Left ventricle myocardium inferior (tissue), 1 donor: ENCODE data around the gene TRAPPC6A. TPM values are rescaled to one million over a fixed set of nuclear protein-coding genes. Genes with fewer than 3 reads are reported as not detected.

Experiments used
- DNase-seq: peaks from one replicate; pipeline ENCODE4 v3.0.0-alpha.2; 2020
- H3K27ac ChIP-seq: fragments of 200-600 bp; replicated peaks from 2 replicates; pipeline ENCODE4 v1.8.0; 2021
- H3K27me3 ChIP-seq: fragments of 200-600 bp; 2 replicates; pipeline ENCODE4 v1.8.0; 2021; ENCODE audit warnings: low read depth
- H3K36me3 ChIP-seq: fragments of 200-600 bp; 2 replicates; pipeline ENCODE4 v1.8.0; 2021
- H3K4me1 ChIP-seq: fragments of 200-600 bp; 2 replicates; pipeline ENCODE4 v1.8.0; 2021
- H3K4me3 ChIP-seq: fragments of 200-600 bp; 2 replicates; pipeline ENCODE4 v1.8.0; 2021; ENCODE audit warnings: mild to moderate bottlenecking, moderate library complexity
- H3K9me3 ChIP-seq: fragments of 200-600 bp; replicated peaks from 2 replicates; pipeline ENCODE4 v1.8.0; 2021
- CTCF ChIP-seq: fragments of 200-600 bp; IDR thresholded peaks from 2 replicates; pipeline ENCODE4 v1.8.0; 2021; ENCODE audit warnings: antibody characterized with exemption, mild to moderate bottlenecking, borderline replicate concordance
- intact Hi-C: fragments of 100-400 bp; cut with micrococcal nuclease; formaldehyde crosslinking; loops from one replicate; pipeline ENCODE4 v1.11.0; 2022
- total RNA-seq: library from RNA; stranded (reverse); fragmentation: NEBNext Ultra II Directional; extraction: Animal tissue kit (Norgen Biotek cat#: 25700); gene quantifications from one replicate; pipeline ENCODE4 v1.2.1, GENCODE V29; 2021
- donor health status: DM: no; HTN: yes; CAD: no; lungs with severe emphysema.

The TRAPPC6A gene
- total RNA-seq, 1 donor from 2014 or later, result 15.8 TPM

- intact Hi-C loops, result no loop called here
- no peaks in the 10 kb centered on the region for H3K36me3 ChIP-seq
- DNase-seq, result no peak
- no peak overlapping the region for H3K27ac ChIP-seq
- H3K4me1 ChIP-seq, result peaks cover 18% of the 10 kb centered on the region
- no peak for TF ChIP-seq CTCF
- H3K27me3 ChIP-seq, result peaks cover 57% of the 10 kb centered on the region
- no peak overlapping the region for H3K4me3 ChIP-seq
- H3K9me3 ChIP-seq, result no peaks in the 10 kb centered on the region
Measured at GRCh38 chr19:45218426-45218825, 40.4 kb upstream of the TRAPPC6A start.

- Histone ChIP-seq H3K9me3 (no peaks in the 10 kb centered on the region), H3K27ac (no peak overlapping the region), H3K27me3 (peaks cover 58% of the 10 kb centered on the region), H3K4me3 (no peak overlapping the region), H3K36me3 (no peaks in the 10 kb centered on the region), H3K4me1 (peaks cover 22% of the 10 kb centered on the region)
- TF ChIP-seq CTCF, result no peak
- no peak for DNase-seq
- intact Hi-C loops, result no loop called here
Measured at GRCh38 chr19:45217957-45218334, 39.9 kb upstream of the TRAPPC6A start.

DNA sequence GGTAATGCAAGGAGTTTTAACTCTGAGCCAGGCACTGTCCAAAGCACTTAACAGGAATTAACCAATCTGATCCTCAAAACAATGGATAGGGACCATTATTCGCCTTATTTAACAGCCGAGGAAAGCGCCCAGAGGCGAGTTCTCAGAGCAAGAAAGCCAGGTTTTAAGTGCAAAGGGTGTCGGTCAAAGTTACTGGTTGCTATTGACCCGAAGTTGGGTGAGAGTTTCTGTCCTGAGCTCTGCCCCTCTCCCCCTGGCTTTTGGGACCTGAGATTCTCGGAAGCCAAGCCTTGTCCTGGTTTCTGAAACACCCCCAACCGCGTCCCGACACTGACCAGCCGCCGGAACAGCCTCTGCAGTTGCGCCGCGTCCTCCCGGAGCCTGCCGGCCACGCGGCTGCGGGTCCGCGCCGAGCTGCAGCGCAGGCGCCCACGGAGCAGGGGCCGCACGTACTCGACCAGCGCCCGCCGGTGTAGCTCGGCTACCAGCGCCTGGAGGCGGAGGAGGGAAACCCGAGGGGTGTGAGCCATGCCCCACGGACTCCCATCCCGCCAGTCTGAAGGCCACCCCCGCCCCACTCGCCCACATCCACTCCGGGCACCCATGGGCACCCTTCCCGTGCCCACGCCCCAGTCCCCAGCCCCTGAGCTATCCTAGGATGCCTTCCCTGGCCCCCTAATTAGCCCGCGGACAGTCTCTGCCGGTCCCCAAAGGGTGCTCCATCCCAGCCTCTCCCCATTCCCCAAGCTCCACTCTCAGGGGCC lies 39.3 kb upstream of the TRAPPC6A start:
- Histone ChIP-seq H3K9me3 (no peaks in the 10 kb centered on the region), H3K4me1 (peaks cover 27% of the 10 kb centered on the region), H3K27me3 (peaks cover 63% of the 10 kb centered on the region), H3K36me3 (no peaks in the 10 kb centered on the region), H3K4me3 (peak overlapping the region; percentile 33), H3K27ac (no peak overlapping the region)
- TF ChIP-seq CTCF, result no peak
- intact Hi-C loops, result no loop called here
- no peak for DNase-seq

DNA sequence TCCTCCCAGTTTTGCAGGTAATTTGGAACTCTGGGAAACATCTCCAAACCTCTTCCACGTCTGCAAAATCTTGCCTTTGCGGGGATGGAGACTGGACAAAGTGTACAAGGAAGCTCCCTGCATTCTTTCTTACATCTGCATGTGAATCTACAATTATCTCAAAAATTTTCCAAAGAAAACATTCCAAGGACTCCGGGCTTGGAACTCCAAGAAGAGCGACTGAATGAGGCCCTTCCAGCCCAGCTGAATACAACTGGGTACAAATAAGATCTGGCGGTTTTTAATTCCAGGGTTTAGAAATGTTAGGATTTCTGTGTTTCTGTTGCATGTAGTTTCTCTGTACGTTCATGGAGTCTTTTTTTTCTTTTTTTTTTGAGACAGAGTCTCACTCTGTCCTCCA lies 38.6 kb upstream of the TRAPPC6A start:
- no peaks in the 10 kb centered on the region for H3K9me3 ChIP-seq
- H3K27ac ChIP-seq, result no peak overlapping the region
- intact Hi-C loops, result no loop called here
- H3K4me1 ChIP-seq, result peaks cover 32% of the 10 kb centered on the region
- no peaks in the 10 kb centered on the region for H3K36me3 ChIP-seq
- H3K27me3 ChIP-seq, result peaks cover 69% of the 10 kb centered on the region
- no peak for DNase-seq
- no peak overlapping the region for H3K4me3 ChIP-seq
- no peak for TF ChIP-seq CTCF

DNA sequence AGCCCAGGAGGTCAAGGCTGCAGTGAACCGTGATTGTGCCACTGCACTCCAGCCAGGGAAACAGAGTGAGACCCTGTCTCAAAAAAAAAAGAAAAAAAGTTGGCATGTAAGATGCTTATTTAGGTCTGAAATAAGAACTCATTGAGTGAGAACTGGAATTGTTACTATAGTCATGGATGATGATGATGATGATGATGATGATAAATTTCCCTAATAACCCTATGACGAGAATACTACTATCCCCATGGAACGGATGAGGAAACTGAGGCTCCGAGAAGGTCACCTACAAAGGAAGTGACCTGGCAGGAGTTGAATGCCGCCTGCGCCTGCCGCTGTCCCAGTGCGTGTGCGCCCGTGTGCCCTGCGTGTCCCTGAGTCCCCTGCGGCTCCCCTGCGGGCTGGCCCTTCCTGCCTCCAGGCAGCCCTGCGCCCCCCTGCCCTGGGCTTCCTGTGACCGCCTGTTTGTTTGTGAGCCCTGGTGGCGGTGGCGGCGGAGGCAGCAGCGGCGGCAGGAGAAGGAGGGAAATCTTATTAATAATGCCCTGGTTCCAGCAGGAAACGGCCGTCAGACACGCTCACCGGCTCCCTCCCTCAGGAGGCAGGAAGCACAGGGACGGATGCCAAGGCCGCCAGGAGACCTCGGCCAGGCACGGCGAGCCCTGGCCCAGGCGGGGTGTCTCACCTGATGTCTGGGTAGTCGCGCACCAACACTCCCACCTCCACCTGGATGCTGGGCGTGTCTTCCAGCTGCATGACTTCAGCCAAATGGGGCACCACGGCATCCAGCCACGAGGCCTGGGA lies 37.6 kb upstream of the TRAPPC6A start:
- DNase-seq, result no peak
- Histone ChIP-seq H3K4me1 (peaks cover 32% of the 10 kb centered on the region), H3K9me3 (no peaks in the 10 kb centered on the region), H3K36me3 (no peaks in the 10 kb centered on the region), H3K27me3 (peaks cover 78% of the 10 kb centered on the region), H3K4me3 (peak overlapping the region; percentile 33), H3K27ac (peak overlapping the region; percentile 30)
- TF ChIP-seq CTCF, result no peak
- intact Hi-C loops, result no loop called here
